Naive B cell (primary cell): ENCODE results near the gene PAPLN. TPM values are rescaled to one million over a fixed set of nuclear protein-coding genes. Genes with fewer than 3 reads are reported as not detected.
A peak's percentile ranks its signal among the peaks of the same experiment; 100 is the strongest.

Source experiments
- ATAC-seq, 2 donors: fragments of 150-1000 bp; cut with Tn5 transposase; 2 replicates each; pipeline ENCODE4 v1.10.0; 2021; ENCODE audit warnings: low read depth in 2 of 2, mild to moderate bottlenecking in 2 of 2, moderate library complexity in 2 of 2
- DNase-seq: peaks from one replicate; pipeline ENCODE4 v3.0.0; 2022
- H3K27ac Mint-ChIP-seq, 6 donors: one replicate each; pipeline ENCODE4 v1.8.0; 2020 to 2022; ENCODE audit warnings: mild to moderate bottlenecking in 6 of 6, mixed read lengths in 6 of 6, moderate library complexity in 5 of 6, inconsistent platforms in 2 of 6
- H3K27me3 Mint-ChIP-seq, 3 donors: one replicate each; pipeline ENCODE4 v1.8.0; 2021 to 2022; ENCODE audit warnings: mixed read lengths in 3 of 3, mild to moderate bottlenecking in 1 of 3
- H3K36me3 Mint-ChIP-seq, 2 donors: one replicate each; pipeline ENCODE4 v1.8.0; 2020 to 2022; ENCODE audit warnings: mixed read lengths in 2 of 2, inconsistent platforms in 1 of 2, mild to moderate bottlenecking in 1 of 2
- H3K4me1 Mint-ChIP-seq, 3 donors: one replicate each; pipeline ENCODE4 v1.8.0; 2020 to 2022; ENCODE audit warnings: mixed read lengths in 3 of 3, inconsistent platforms in 1 of 3, mild to moderate bottlenecking in 1 of 3, moderate library complexity in 1 of 3
- H3K4me3 Mint-ChIP-seq, 8 donors: one replicate each; pipeline ENCODE4 v1.8.0; 2020 to 2022; ENCODE audit warnings: mild to moderate bottlenecking in 8 of 8, mixed read lengths in 8 of 8, moderate library complexity in 8 of 8, inconsistent platforms in 2 of 8
- H3K9me3 Mint-ChIP-seq, 7 donors: one replicate each; pipeline ENCODE4 v1.8.0; 2020 to 2022; ENCODE audit warnings: mixed read lengths in 7 of 7, mild to moderate bottlenecking in 5 of 7, inconsistent platforms in 2 of 7, moderate library complexity in 1 of 7
- polyA plus RNA-seq, 6 donors: library from polyadenylated mRNA; unstranded; fragments of 300-500 nt; fragmentation: Illumina TruSeq; gene quantifications; one replicate each; pipeline ENCODE4 v1.2.3, GENCODE V29; 2021; ENCODE audit warnings: low read depth in 6 of 6

Gene PAPLN
- polyA plus RNA-seq, 6 donors from 2014 or later = 0.38 to 0.76 (median 0.59) TPM; not detected in 1

- ATAC-seq (no peak), DNase-seq (no peak)
- Mint-ChIP-seq H3K9me3 (no peaks in the 10 kb centered on the region), H3K4me1 (no peaks in the 10 kb centered on the region), H3K27ac (no peak overlapping the region), H3K4me3 (no peak overlapping the region), H3K36me3 (no peaks in the 10 kb centered on the region), H3K27me3 (peaks cover 0 to 6% (median 0%) of the 10 kb centered on the region in 3 donors)
Measured at GRCh38 chr14:73261520-73262426, 24.5 kb downstream of the PAPLN start.

DNA sequence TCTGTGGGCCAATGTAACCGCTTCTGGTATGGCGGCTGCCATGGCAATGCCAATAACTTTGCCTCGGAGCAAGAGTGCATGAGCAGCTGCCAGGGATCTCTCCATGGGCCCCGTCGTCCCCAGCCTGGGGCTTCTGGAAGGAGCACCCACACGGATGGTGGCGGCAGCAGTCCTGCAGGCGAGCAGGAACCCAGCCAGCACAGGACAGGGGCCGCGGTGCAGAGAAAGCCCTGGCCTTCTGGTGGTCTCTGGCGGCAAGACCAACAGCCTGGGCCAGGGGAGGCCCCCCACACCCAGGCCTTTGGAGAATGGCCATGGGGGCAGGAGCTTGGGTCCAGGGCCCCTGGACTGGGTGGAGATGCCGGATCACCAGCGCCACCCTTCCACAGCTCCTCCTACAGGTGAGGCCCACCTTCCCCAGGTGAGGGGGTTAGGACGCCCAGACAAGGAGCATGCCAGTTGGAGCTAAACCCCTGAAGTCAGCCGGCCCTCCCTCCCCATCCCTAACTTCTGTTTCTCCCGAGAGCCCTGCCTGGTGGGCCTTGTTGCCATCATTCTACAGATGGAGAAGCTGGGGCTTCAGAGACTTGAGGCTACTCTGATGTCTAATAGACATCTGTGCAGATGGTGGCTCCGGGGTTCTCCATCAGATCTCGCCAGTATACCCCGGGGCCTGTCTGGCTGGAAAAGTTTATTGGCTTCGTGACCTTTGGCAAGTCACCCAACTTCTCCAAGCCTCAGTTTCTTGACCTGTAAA, 25.3 kb downstream of the PAPLN start:
- ATAC-seq (no peak), DNase-seq (no peak)
- Mint-ChIP-seq H3K4me3 (no peak overlapping the region), H3K36me3 (no peaks in the 10 kb centered on the region), H3K9me3 (no peaks in the 10 kb centered on the region), H3K4me1 (no peaks in the 10 kb centered on the region), H3K27me3 (peaks cover 0 to 6% (median 0%) of the 10 kb centered on the region in 3 donors), H3K27ac (peak overlapping the region in 1 of 6 donors; percentile 58)

GRCh38 chr14:73263606-73264005, 26.3 kb downstream of the PAPLN start:
- Mint-ChIP-seq H3K4me1 (no peaks in the 10 kb centered on the region), H3K27ac (peak overlapping the region in 1 of 6 donors; percentile 29), H3K36me3 (no peaks in the 10 kb centered on the region), H3K9me3 (no peaks in the 10 kb centered on the region), H3K27me3 (peaks cover 0 to 6% (median 0%) of the 10 kb centered on the region in 3 donors), H3K4me3 (no peak overlapping the region)
- ATAC-seq (no peak), DNase-seq (no peak)

GRCh38 chr14:73264080-73264884, 27.0 kb downstream of the PAPLN start:
- Mint-ChIP-seq H3K36me3 (peaks cover 0 to 6% of the 10 kb centered on the region in 2 donors), H3K9me3 (no peaks in the 10 kb centered on the region), H3K4me1 (peaks cover under 1 to 2% (median 2%) of the 10 kb centered on the region in 3 donors), H3K4me3 (no peak overlapping the region), H3K27me3 (peaks cover 0 to 6% (median 0%) of the 10 kb centered on the region in 3 donors), H3K27ac (peak overlapping the region in 3 of 6 donors; percentile 29 to 91 (median 73))
- ATAC-seq (no peak), DNase-seq (no peak)

DNA sequence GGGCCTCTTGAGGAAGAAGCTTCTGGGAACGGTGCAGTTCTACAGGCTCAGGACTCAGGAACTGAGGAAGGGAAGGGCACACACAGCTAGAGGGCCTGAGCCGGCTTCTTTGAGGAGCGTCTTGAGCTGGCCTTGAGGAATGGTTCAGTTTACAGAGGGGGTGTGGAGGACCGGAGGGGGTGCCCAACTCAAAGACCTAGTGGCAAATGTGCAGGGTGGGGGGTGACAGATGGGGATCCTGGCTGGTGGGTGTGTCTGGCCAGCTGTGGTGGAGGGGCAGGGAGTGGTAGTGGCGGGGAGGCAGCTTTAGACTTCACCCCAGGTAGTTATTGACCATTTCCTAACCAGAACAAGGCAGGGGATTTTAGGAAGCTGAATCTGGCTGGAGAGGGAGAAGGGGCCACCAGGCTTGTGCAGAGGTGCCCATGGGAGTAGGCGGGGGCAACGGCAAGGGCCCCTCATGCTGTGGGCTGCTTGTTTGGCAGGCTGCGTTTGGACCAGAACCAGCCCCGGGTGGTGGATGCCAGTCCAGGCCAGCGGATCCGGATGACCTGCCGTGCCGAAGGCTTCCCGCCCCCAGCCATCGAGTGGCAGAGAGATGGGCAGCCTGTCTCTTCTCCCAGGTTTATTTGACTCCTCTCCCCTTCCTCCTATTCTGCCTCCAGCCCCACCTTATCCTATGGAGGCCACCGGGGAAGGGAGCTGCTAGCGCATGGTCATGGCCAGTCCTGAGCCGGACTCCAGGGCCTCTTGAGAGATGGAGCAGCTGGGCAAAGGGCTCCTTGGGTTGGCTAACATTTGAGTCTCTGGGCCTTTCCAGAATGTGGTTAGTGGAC, 27.8 kb downstream of the PAPLN start:
- peaks cover 7 to 8% (median 7%) of the 10 kb centered on the region in 3 donors for H3K4me1 Mint-ChIP-seq
- no peak for DNase-seq
- peak overlapping the region in 1 of 6 donors; percentile 91 for H3K27ac Mint-ChIP-seq
- peaks cover 0 to 6% (median 0%) of the 10 kb centered on the region in 3 donors for H3K27me3 Mint-ChIP-seq
- no peaks in the 10 kb centered on the region for H3K9me3 Mint-ChIP-seq
- H3K36me3 Mint-ChIP-seq = peaks cover 0 to 6% of the 10 kb centered on the region in 2 donors
- no peak overlapping the region for H3K4me3 Mint-ChIP-seq
- no peak for ATAC-seq

DNA sequence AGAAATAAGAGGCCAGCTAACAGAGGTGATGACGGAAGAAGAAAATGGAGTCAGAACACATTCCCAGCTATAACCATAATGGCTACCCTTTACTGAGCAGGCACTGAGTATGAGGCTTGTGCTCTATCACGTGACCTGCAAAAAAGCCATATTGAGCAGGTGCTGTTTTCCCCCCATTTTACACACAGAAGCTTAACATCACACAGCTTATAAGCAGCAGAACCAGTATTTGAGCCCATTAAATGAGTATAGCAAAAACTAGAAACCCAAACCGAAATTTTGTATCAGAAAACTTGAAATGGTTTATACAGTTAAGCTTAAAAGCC, 28.4 kb downstream of the PAPLN start:
- H3K4me3 Mint-ChIP-seq = no peak overlapping the region

GRCh38 chr14:73266317-73266716, 29.0 kb downstream of the PAPLN start:
- ATAC-seq = no peak
- Mint-ChIP-seq H3K4me3 (no peak overlapping the region), H3K9me3 (no peaks in the 10 kb centered on the region)

More for the DNA sequence above, 28.4 kb downstream of the PAPLN start:
- H3K9me3 Mint-ChIP-seq = no peaks in the 10 kb centered on the region
- H3K4me1 Mint-ChIP-seq = peaks cover 13 to 14% (median 13%) of the 10 kb centered on the region in 3 donors
- H3K27ac Mint-ChIP-seq = no peak overlapping the region
- peaks cover 0 to 6% of the 10 kb centered on the region in 2 donors for H3K36me3 Mint-ChIP-seq
- ATAC-seq (no peak), DNase-seq (no peak)
- H3K27me3 Mint-ChIP-seq = peaks cover 0 to 6% (median 0%) of the 10 kb centered on the region in 3 donors

GRCh38 chr14:73267474-73267873, 30.2 kb downstream of the PAPLN start:
- peaks cover 14 to 18% (median 17%) of the 10 kb centered on the region in 3 donors for H3K4me1 Mint-ChIP-seq
- ATAC-seq (no peak), DNase-seq (no peak)
- H3K27ac Mint-ChIP-seq = peak overlapping the region in 2 of 6 donors; percentile 47 to 60
- H3K9me3 Mint-ChIP-seq = no peaks in the 10 kb centered on the region
- peaks cover 0 to 6% of the 10 kb centered on the region in 2 donors for H3K36me3 Mint-ChIP-seq
- H3K27me3 Mint-ChIP-seq = peaks cover 0 to 6% (median 0%) of the 10 kb centered on the region in 3 donors
- H3K4me3 Mint-ChIP-seq = peak overlapping the region in 1 of 8 donors; percentile 70

More at GRCh38 chr14:73266317-73266716, 29.0 kb downstream of the PAPLN start:
- H3K27ac Mint-ChIP-seq = no peak overlapping the region
- peaks cover 0 to 6% (median 0%) of the 10 kb centered on the region in 3 donors for H3K27me3 Mint-ChIP-seq
- H3K36me3 Mint-ChIP-seq = peaks cover 0 to 6% of the 10 kb centered on the region in 2 donors
- DNase-seq = no peak
- H3K4me1 Mint-ChIP-seq = peaks cover 14 to 18% (median 17%) of the 10 kb centered on the region in 3 donors

GRCh38 chr14:73269729-73270531, 32.6 kb downstream of the PAPLN start:
- DNase-seq (peak; percentile 26), ATAC-seq (peak; percentile 85 to 86)
- H3K27me3 Mint-ChIP-seq = no peaks in the 10 kb centered on the region
- H3K27ac Mint-ChIP-seq = peak overlapping the region; percentile 6 to 85 (median 30)
- no peaks in the 10 kb centered on the region for H3K9me3 Mint-ChIP-seq
- H3K36me3 Mint-ChIP-seq = peaks cover 0 to 12% of the 10 kb centered on the region in 2 donors
- peaks cover 17 to 21% (median 18%) of the 10 kb centered on the region in 3 donors for H3K4me1 Mint-ChIP-seq
- H3K4me3 Mint-ChIP-seq = peak overlapping the region; percentile 71 to 87 (median 79)

DNA sequence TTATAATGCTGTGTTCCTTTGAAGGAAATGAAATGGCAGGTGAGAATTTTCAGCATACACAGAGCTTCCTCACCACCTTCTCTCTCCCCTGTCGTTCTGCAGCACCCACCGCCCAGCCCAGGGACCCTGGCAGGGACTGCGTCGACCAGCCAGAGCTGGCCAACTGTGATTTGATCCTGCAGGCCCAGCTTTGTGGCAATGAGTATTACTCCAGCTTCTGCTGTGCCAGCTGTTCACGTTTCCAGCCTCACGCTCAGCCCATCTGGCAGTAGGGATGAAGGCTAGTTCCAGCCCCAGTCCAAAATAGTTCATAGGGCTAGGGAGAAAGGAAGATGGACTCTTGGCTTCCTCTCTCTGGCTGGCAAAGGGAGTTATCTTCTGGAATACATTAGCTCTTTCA, 35.1 kb downstream of the PAPLN start:
- ATAC-seq (no peak), DNase-seq (no peak)
- Mint-ChIP-seq H3K4me1 (peaks cover 17 to 25% (median 18%) of the 10 kb centered on the region in 3 donors), H3K9me3 (no peaks in the 10 kb centered on the region), H3K36me3 (peaks cover 13 to 25% of the 10 kb centered on the region in 2 donors), H3K27me3 (no peaks in the 10 kb centered on the region), H3K4me3 (peak overlapping the region in 1 of 8 donors; percentile 10), H3K27ac (no peak overlapping the region)

DNA sequence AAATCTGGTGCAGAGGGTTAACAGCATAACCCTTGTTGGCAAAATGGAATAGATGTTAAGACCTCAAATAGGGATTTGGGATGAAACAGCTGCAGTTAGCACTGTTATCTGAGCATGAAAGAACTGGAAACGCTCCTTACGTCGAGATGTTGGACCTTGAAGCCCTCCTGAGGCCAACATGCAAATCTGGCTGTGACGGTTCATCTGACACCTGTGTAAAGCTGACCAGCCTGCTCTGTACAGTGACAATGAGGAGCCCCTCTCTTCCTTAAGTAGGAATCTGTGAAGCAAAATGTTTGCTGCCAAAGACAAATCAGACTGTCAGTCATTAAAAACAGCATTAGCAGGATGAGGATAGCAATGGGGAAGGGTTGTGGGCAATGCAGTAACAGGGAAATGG, 36.5 kb downstream of the PAPLN start:
- ATAC-seq (no peak), DNase-seq (no peak)
- Mint-ChIP-seq H3K36me3 (peaks cover 13 to 24% of the 10 kb centered on the region in 2 donors), H3K27ac (peak overlapping the region in 3 of 6 donors; percentile 36 to 61 (median 36)), H3K4me1 (peaks cover 17 to 25% (median 18%) of the 10 kb centered on the region in 3 donors), H3K27me3 (no peaks in the 10 kb centered on the region), H3K4me3 (no peak overlapping the region), H3K9me3 (no peaks in the 10 kb centered on the region)
